Hepatocyte (in vitro differentiated cells): Measurements from ENCODE around the gene ARHGAP21.

Experiments
- CTCF ChIP-seq: fragments of 200-600 bp; sonication (generic); IDR thresholded peaks from 2 replicates; pipeline ENCODE4 v1.5.1; 2016; ENCODE audit warnings: antibody characterized with exemption, mild to moderate bottlenecking; ENCODE audit not compliant: poor library complexity
- EZH2 ChIP-seq: fragments of 200-600 bp; sonication (generic); IDR thresholded peaks from 2 replicates; pipeline ENCODE4 v1.6.1; 2016; ENCODE audit warnings: antibody characterized with exemption, mild to moderate bottlenecking, borderline replicate concordance
- EZH2phosphoT487 ChIP-seq: fragments of 200-600 bp; sonication (generic); IDR thresholded peaks from one replicate; pipeline ENCODE4 v1.6.1; 2018; ENCODE audit warnings: antibody characterized with exemption, mild to moderate bottlenecking, low read depth, moderate library complexity; ENCODE audit not compliant: unreplicated experiment, severe bottlenecking

- TF ChIP-seq CTCF (no peak), EZH2 (no peak), EZH2phosphoT487 (no peak)
Measured at GRCh38 chr10:24756283-24756682, 32.6 kb upstream of the ARHGAP21 start.
